Activated B cell treated with CpG ODN at 0.5 μM for 24 hours (primary cell): ENCODE results near the gene TGFBR2. TPM values are rescaled to one million over a fixed set of nuclear protein-coding genes. Genes with fewer than 3 reads are reported as not detected.

Experiments used
- ATAC-seq: fragments of 200-7000 bp; cut with Tn5 transposase; one replicate; pipeline ENCODE4 v1.10.0; 2021; ENCODE audit warnings: low read depth, mild to moderate bottlenecking, moderate library complexity
- CTCF ChIA-PET: fragments of 350-600 bp; sonication (Branson Sonifier 250); formaldehyde crosslinking; loops from one replicate; lab custom pipeline; 2021; ENCODE audit warnings: antibody characterized with exemption; lab: Charles Lee
- POLR2A ChIA-PET: fragments of 350-600 bp; sonication (Branson Sonifier 250); formaldehyde crosslinking; loops from one replicate; lab custom pipeline; 2021; ENCODE audit warnings: antibody characterized with exemption; lab: Charles Lee
- DNase-seq: peaks from one replicate; pipeline ENCODE4 v3.0.0; 2022
- H3K27ac Mint-ChIP-seq: one replicate; pipeline ENCODE4 v1.8.0; 2020; ENCODE audit warnings: mixed read lengths
- H3K27me3 Mint-ChIP-seq: one replicate; pipeline ENCODE4 v1.8.0; 2021; ENCODE audit warnings: mixed read lengths
- H3K36me3 Mint-ChIP-seq: one replicate; pipeline ENCODE4 v1.8.0; 2021; ENCODE audit warnings: low read depth, mixed read lengths
- H3K4me1 Mint-ChIP-seq: one replicate; pipeline ENCODE4 v1.8.0; 2021; ENCODE audit warnings: mixed read lengths
- H3K4me3 Mint-ChIP-seq: one replicate; pipeline ENCODE4 v1.8.0; 2020; ENCODE audit warnings: mild to moderate bottlenecking, mixed read lengths
- H3K9me3 Mint-ChIP-seq: one replicate; pipeline ENCODE4 v1.8.0; 2020; ENCODE audit warnings: mixed read lengths
- CTCF ChIP-seq: fragments of 200-600 bp; IDR thresholded peaks from one replicate; pipeline ENCODE4 v1.8.0; 2022; ENCODE audit warnings: antibody characterized with exemption, mild to moderate bottlenecking
- intact Hi-C: fragments of 100-400 bp; cut with micrococcal nuclease; formaldehyde crosslinking; loops from one replicate; pipeline ENCODE4 v1.15.1; 2024
- total RNA-seq: library from RNA; stranded (reverse); gene quantifications from 2 replicates; pipeline ENCODE4 v1.2.3, GENCODE V29; 2022

TGFBR2 gene
- total RNA-seq, 1 donor from 2014 or later: 104 TPM

- intact Hi-C loops: loop anchor here (5.0 kb wide), 1 partner anchor 33 kb away; no protein-coding TSS in a partner anchor
- no peak for ATAC-seq
- Mint-ChIP-seq H3K4me3 (no peak overlapping the region), H3K27ac (peak overlapping the region; percentile 24), H3K36me3 (peaks cover 95% of the 10 kb centered on the region), H3K4me1 (peaks cover 86% of the 10 kb centered on the region), H3K27me3 (no peaks in the 10 kb centered on the region), H3K9me3 (no peaks in the 10 kb centered on the region)
- CTCF ChIA-PET: no interaction called here
- no peak for TF ChIP-seq CTCF
- POLR2A ChIA-PET: interaction anchor here (1.0 kb wide), 1 partner anchor 19 kb away, joined by 3 read pairs; no protein-coding TSS in a partner anchor
- DNase-seq: no peak
Observed at GRCh38 chr3:30675006-30675405, 68.6 kb downstream of the TGFBR2 start.

GRCh38 chr3:30675774-30676173 is 69.4 kb downstream of the TGFBR2 start:
- intact Hi-C loops: loop anchor here (5.0 kb wide), 1 partner anchor 33 kb away; no protein-coding TSS in a partner anchor
- no peaks in the 10 kb centered on the region for H3K27me3 Mint-ChIP-seq
- peaks cover 95% of the 10 kb centered on the region for H3K36me3 Mint-ChIP-seq
- no peak for ATAC-seq
- peaks cover 86% of the 10 kb centered on the region for H3K4me1 Mint-ChIP-seq
- ChIA-PET CTCF (no interaction called here), POLR2A (interaction anchor here (1.0 kb wide), 1 partner anchor 20 kb away, joined by 3 read pairs; no protein-coding TSS in a partner anchor)
- H3K9me3 Mint-ChIP-seq: no peaks in the 10 kb centered on the region
- H3K27ac Mint-ChIP-seq: peak overlapping the region; percentile 16
- TF ChIP-seq CTCF: no peak
- no peak for DNase-seq
- no peak overlapping the region for H3K4me3 Mint-ChIP-seq

GRCh38 chr3:30676424-30677346 is 70.3 kb downstream of the TGFBR2 start:
- no peak for DNase-seq
- Mint-ChIP-seq H3K36me3 (peaks cover 95% of the 10 kb centered on the region), H3K4me1 (peaks cover 87% of the 10 kb centered on the region), H3K9me3 (no peaks in the 10 kb centered on the region), H3K4me3 (peak overlapping the region; percentile 3), H3K27me3 (no peaks in the 10 kb centered on the region), H3K27ac (peak overlapping the region; percentile 84)
- POLR2A ChIA-PET: interaction anchor here (0.5 to 1.6 kb wide), 6 partner anchors 11 to 40 kb away, joined by 3 to 5 read pairs (median 3); no protein-coding TSS in a partner anchor
- peak; percentile 54 for ATAC-seq
- CTCF ChIA-PET: interaction anchor here (1.0 to 1.1 kb wide), 3 partner anchors 16 to 477 kb away, joined by 3 read pairs; no protein-coding TSS in a partner anchor
- TF ChIP-seq CTCF: no peak
- intact Hi-C loops: loop anchor here (5.0 kb wide), 1 partner anchor 34 kb away; no protein-coding TSS in a partner anchor

DNA sequence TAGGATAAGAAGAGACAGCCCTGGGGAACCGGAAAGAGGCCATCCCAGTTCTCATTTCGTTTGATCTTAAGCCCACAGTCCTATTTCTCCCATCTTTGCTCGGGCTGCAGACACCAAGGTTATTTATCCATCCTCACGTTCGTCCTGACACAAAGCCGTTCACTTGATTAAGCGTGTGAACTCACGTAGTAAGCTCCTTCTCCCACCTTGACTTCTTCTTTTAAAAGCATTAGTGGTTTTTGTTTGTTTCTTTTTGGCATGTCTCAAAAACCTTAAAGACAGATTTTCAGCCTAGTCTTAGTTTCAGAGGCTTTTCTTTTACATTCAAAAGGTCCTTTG is 70.9 kb downstream of the TGFBR2 start:
- POLR2A ChIA-PET: interaction anchor here (0.7 to 1.6 kb wide), 5 partner anchors 11 to 37 kb away, joined by 3 to 5 read pairs (median 3); no protein-coding TSS in a partner anchor
- DNase-seq (no peak), ATAC-seq (no peak)
- Mint-ChIP-seq H3K9me3 (no peaks in the 10 kb centered on the region), H3K36me3 (peaks cover 95% of the 10 kb centered on the region), H3K4me1 (peaks cover 87% of the 10 kb centered on the region), H3K27me3 (no peaks in the 10 kb centered on the region), H3K27ac (peak overlapping the region; percentile 84), H3K4me3 (no peak overlapping the region)
- CTCF ChIA-PET: interaction anchor here (1.0 to 1.1 kb wide), 3 partner anchors 16 to 478 kb away, joined by 3 read pairs; no protein-coding TSS in a partner anchor
- intact Hi-C loops: loop anchor here (5.0 kb wide), 1 partner anchor 35 kb away; no protein-coding TSS in a partner anchor
- TF ChIP-seq CTCF: no peak
